ENCODE data around the gene PIEZO1. TPM values are rescaled to one million over a fixed set of nuclear protein-coding genes. Genes with fewer than 3 reads are reported as not detected.

PIEZO1 gene
- total and polyA plus RNA-seq, 2 experiments from 2014 or later, result 30.4 to 70.1 TPM

GRCh38 chr16:88781140-88782077, 3.6 kb downstream of the PIEZO1 start:
- ATAC-seq, result no peak
- H3K4me3 ChIP-seq, result no peak overlapping the region
- H3K79me2 ChIP-seq (replicated peaks; ENCODE audit: insufficient read depth), result peaks cover 70% of the 10 kb centered on the region
- no peak for DNase-seq (ENCODE audit: low spot score)
- no peak overlapping the region for H2AFZ ChIP-seq
- peaks cover 9% of the 10 kb centered on the region; the same call in 1 of the 2 replicates for H3F3A ChIP-seq (replicated peaks; ENCODE audit: low read depth)
- peaks cover 22% of the 10 kb centered on the region; the same call in 1 of the 2 replicates for H3K4me1 ChIP-seq (ENCODE audit: insufficient read depth)
- H3K36me3 Mint-ChIP-seq (ENCODE audit: low read depth), result no peaks in the 10 kb centered on the region
- H3K27ac ChIP-seq (ENCODE audit: low read depth), result no peak overlapping the region
- no peak for TF ChIP-seq ZNF114 (CRISPR knock-in tag; IDR thresholded peaks at IDR 0.05)
- TF ChIP-seq POLR2AphosphoS5 (IDR thresholded peaks at IDR 0.05; ENCODE audit: low read depth), result no peak
- TF ChIP-seq ETS1 (IDR thresholded peaks at IDR 0.05), result no peak
- TF ChIP-seq ZNF331 (CRISPR knock-in tag; IDR thresholded peaks at IDR 0.05; ENCODE audit: low read depth), result no peak
- TF ChIP-seq REST (IDR thresholded peaks at IDR 0.05; ENCODE audit: unreplicated experiment), result no peak
- TF ChIP-seq ZNF462 (CRISPR knock-in tag; IDR thresholded peaks at IDR 0.05), result no peak
- TF ChIP-seq EZH2 (IDR thresholded peaks at IDR 0.05; ENCODE audit: low read depth, unreplicated experiment), result no peak
- TF ChIP-seq NANOG (IDR thresholded peaks at IDR 0.05; ENCODE audit: borderline replicate concordance), result no peak
- TF ChIP-seq STAT1 (IDR thresholded peaks at IDR 0.05; ENCODE audit: unreplicated experiment), result no peak
- no peak for TF ChIP-seq CTCF (conservative IDR thresholded peaks at IDR 0.05; ENCODE audit: low read depth in 2 of 2)
- no peak for TF ChIP-seq EZH2phosphoT487 (IDR thresholded peaks at IDR 0.05; ENCODE audit: unreplicated experiment)
- TF ChIP-seq JUNB (IDR thresholded peaks at IDR 0.05; ENCODE audit: unreplicated experiment), result no peak
- no peak for TF ChIP-seq CREB1 (CRISPR knock-in tag; IDR thresholded peaks at IDR 0.05; ENCODE audit: low read depth)
- H3K4me3 Mint-ChIP-seq, result no peak overlapping the region
- peaks cover 45% of the 10 kb centered on the region for H3K4me1 Mint-ChIP-seq
- peaks cover 4% of the 10 kb centered on the region; the same call in 1 of the 2 replicates for H3K27me3 ChIP-seq (ENCODE audit: insufficient read depth)
- no peaks in the 10 kb centered on the region for H3K36me3 ChIP-seq (ENCODE audit: insufficient read depth)
- no peaks in the 10 kb centered on the region for H3K9me2 ChIP-seq (ENCODE audit: insufficient read depth)
- no peak overlapping the region; the same call in 1 of the 2 replicates for H3K27ac Mint-ChIP-seq
- no peaks in the 10 kb centered on the region for H3K9me3 Mint-ChIP-seq
- H3K27me3 Mint-ChIP-seq (ENCODE audit: insufficient read depth, low read depth, poor library complexity), result peaks cover 22% of the 10 kb centered on the region
- H4K20me1 ChIP-seq (replicated peaks; ENCODE audit: insufficient read depth), result 0 out of 2 replicates have a peak, but pooled peaks cover 7% of the 10 kb centered on the region
- no peak overlapping the region for H3K4me2 ChIP-seq

All from GM23338 (cell line).